ENCODE measurements around the gene POC1A. TPM values are rescaled to one million over a fixed set of nuclear protein-coding genes. Genes with fewer than 3 reads are reported as not detected.
A peak's percentile ranks its signal among the peaks of the same experiment; 100 is the strongest.

POC1A gene
- total and polyA plus RNA-seq, 2 donors (not counting 1 experiment from before 2014, with no cell fraction given), result 3.8 to 17.7 TPM

- Histone ChIP-seq H3K27ac (ENCODE audit: insufficient read depth, low read length) (no peak overlapping the region), H4K20me1 (ENCODE audit: control insufficient read depth, extremely low read depth, insufficient read depth, low read length) (no peaks in the 10 kb centered on the region), H3K4me1 (ENCODE audit: control insufficient read depth, extremely low read depth, insufficient read depth, low read length) (no peaks in the 10 kb centered on the region), H3K4me3 (replicated peaks in 1 of 4; ENCODE audit: control extremely low read depth in 1 of 4, insufficient read depth in 1 of 4, low read depth in 3 of 4, low read length in 4 of 4) (no peak overlapping the region), H3K4me2 (ENCODE audit: extremely low read depth, insufficient read depth, low read length) (no peak overlapping the region), H3K9ac (ENCODE audit: insufficient read depth, low read length) (no peak overlapping the region), H3K9me3 (ENCODE audit: control insufficient read depth, insufficient read depth, low read depth, low read length) (no peaks in the 10 kb centered on the region), H2AFZ (ENCODE audit: low read length) (no peak overlapping the region), H3K27me3 (ENCODE audit: control insufficient read depth, insufficient read depth, low read length) (no peaks in the 10 kb centered on the region), H3K79me2 (ENCODE audit: control insufficient read depth, insufficient read depth, low read length) (no peaks in the 10 kb centered on the region), H3K36me3 (ENCODE audit: control insufficient read depth, insufficient read depth, low read length) (peaks cover 19% of the 10 kb centered on the region)
- DNase-seq (ENCODE audit: low read depth in 2 of 2), result no peak
- TF ChIP-seq EZH2 (IDR thresholded peaks at IDR 0.05; ENCODE audit: low read length, missing control alignments), result no peak
- TF ChIP-seq, protein P1, sequence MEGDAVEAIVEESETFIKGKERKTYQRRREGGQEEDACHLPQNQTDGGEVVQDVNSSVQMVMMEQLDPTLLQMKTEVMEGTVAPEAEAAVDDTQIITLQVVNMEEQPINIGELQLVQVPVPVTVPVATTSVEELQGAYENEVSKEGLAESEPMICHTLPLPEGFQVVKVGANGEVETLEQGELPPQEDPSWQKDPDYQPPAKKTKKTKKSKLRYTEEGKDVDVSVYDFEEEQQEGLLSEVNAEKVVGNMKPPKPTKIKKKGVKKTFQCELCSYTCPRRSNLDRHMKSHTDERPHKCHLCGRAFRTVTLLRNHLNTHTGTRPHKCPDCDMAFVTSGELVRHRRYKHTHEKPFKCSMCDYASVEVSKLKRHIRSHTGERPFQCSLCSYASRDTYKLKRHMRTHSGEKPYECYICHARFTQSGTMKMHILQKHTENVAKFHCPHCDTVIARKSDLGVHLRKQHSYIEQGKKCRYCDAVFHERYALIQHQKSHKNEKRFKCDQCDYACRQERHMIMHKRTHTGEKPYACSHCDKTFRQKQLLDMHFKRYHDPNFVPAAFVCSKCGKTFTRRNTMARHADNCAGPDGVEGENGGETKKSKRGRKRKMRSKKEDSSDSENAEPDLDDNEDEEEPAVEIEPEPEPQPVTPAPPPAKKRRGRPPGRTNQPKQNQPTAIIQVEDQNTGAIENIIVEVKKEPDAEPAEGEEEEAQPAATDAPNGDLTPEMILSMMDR (conservative IDR thresholded peaks at IDR 0.05 in 1 of 2, IDR thresholded peaks at IDR 0.05 in 1 of 2; ENCODE audit: low read depth in 1 of 2, low read length in 2 of 2), result no peak
Observed at GRCh38 chr3:52145736-52146110, 8.5 kb downstream of the POC1A start.

- Histone ChIP-seq H3K36me3 (ENCODE audit: control insufficient read depth, insufficient read depth, low read length) (peaks cover 19% of the 10 kb centered on the region), H3K4me1 (ENCODE audit: control insufficient read depth, extremely low read depth, insufficient read depth, low read length) (no peaks in the 10 kb centered on the region), H3K27me3 (ENCODE audit: control insufficient read depth, insufficient read depth, low read length) (no peaks in the 10 kb centered on the region), H4K20me1 (ENCODE audit: control insufficient read depth, extremely low read depth, insufficient read depth, low read length) (no peaks in the 10 kb centered on the region), H3K79me2 (ENCODE audit: control insufficient read depth, insufficient read depth, low read length) (no peaks in the 10 kb centered on the region), H2AFZ (ENCODE audit: low read length) (no peak overlapping the region), H3K27ac (ENCODE audit: insufficient read depth, low read length) (no peak overlapping the region), H3K9ac (ENCODE audit: insufficient read depth, low read length) (no peak overlapping the region), H3K9me3 (ENCODE audit: control insufficient read depth, insufficient read depth, low read depth, low read length) (no peaks in the 10 kb centered on the region), H3K4me3 (replicated peaks in 1 of 4; ENCODE audit: control extremely low read depth in 1 of 4, insufficient read depth in 1 of 4, low read depth in 3 of 4, low read length in 4 of 4) (no peak overlapping the region), H3K4me2 (ENCODE audit: extremely low read depth, insufficient read depth, low read length) (no peak overlapping the region)
- TF ChIP-seq EZH2 (IDR thresholded peaks at IDR 0.05; ENCODE audit: low read length, missing control alignments), result no peak
- TF ChIP-seq, protein P1 (conservative IDR thresholded peaks at IDR 0.05 in 1 of 2, IDR thresholded peaks at IDR 0.05 in 1 of 2; ENCODE audit: low read depth in 1 of 2, low read length in 2 of 2), result no peak
- DNase-seq (ENCODE audit: low read depth in 2 of 2), result no peak
Observed at GRCh38 chr3:52144796-52145735, 9.2 kb downstream of the POC1A start.

DNA sequence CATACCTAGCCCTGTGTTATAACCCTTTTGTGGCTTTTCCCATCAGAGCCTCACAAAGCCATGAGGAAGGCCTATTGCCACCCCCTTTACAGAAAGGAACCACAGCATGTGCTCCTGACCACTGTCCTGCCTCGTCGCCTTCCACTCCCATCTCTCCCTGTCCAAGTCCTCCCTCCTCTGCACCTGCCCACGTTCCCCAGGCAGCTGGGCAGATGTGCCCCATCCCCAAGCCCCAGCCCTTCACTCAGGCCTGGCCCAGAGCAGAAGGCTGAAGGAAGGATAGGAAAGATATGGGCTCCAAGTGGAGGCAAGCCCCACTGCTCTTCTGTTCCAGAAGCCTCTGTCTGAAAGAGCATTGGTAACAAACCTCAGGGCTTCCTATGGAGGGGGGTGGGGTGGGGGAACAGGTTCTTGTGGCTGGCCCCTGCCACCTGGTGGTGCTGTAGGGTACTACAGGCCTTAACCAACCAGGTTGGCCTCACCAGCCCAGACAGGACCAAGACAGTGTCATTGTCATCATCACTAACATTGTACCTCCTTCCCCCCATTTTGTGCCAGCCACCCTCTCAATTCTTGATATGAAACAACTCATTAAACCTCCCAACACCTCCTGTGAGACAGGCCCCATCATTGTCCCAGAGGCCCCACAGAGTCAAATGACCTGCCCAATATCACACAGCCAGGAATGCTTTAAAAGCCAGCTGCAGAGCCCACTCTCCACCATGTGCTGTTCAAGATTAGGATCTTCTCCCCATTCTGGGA, 10.0 kb downstream of the POC1A start:
- Histone ChIP-seq H3K4me2 (ENCODE audit: extremely low read depth, insufficient read depth, low read length) (no peak overlapping the region), H3K27ac (ENCODE audit: insufficient read depth, low read length) (no peak overlapping the region), H4K20me1 (ENCODE audit: control insufficient read depth, extremely low read depth, insufficient read depth, low read length) (no peaks in the 10 kb centered on the region), H3K79me2 (ENCODE audit: control insufficient read depth, insufficient read depth, low read length) (no peaks in the 10 kb centered on the region), H2AFZ (ENCODE audit: low read length) (no peak overlapping the region), H3K4me3 (replicated peaks in 1 of 4; ENCODE audit: control extremely low read depth in 1 of 4, insufficient read depth in 1 of 4, low read depth in 3 of 4, low read length in 4 of 4) (no peak overlapping the region), H3K4me1 (ENCODE audit: control insufficient read depth, extremely low read depth, insufficient read depth, low read length) (no peaks in the 10 kb centered on the region), H3K9me3 (ENCODE audit: control insufficient read depth, insufficient read depth, low read depth, low read length) (no peaks in the 10 kb centered on the region), H3K36me3 (ENCODE audit: control insufficient read depth, insufficient read depth, low read length) (peaks cover 14% of the 10 kb centered on the region), H3K27me3 (ENCODE audit: control insufficient read depth, insufficient read depth, low read length) (no peaks in the 10 kb centered on the region), H3K9ac (ENCODE audit: insufficient read depth, low read length) (no peak overlapping the region)
- no peak for TF ChIP-seq EZH2 (IDR thresholded peaks at IDR 0.05; ENCODE audit: low read length, missing control alignments)
- TF ChIP-seq, protein P1 (conservative IDR thresholded peaks at IDR 0.05 in 1 of 2, IDR thresholded peaks at IDR 0.05 in 1 of 2; ENCODE audit: low read depth in 1 of 2, low read length in 2 of 2), result peak; percentile 92 to 96
- DNase-seq (ENCODE audit: low read depth in 2 of 2), result peak; percentile 68 to 81

Measured in fibroblast of lung (primary cell).